Esophagus squamous epithelium (tissue), 5 donors: Measurements from ENCODE around the gene FAM3B. TPM values are rescaled to one million over a fixed set of nuclear protein-coding genes. Genes with fewer than 3 reads are reported as not detected.

Source experiments
- DNase-seq: peaks from one replicate; lab custom pipeline; 2025; lab: John Stamatoyannopoulos, UW
- H3K27ac ChIP-seq, 4 donors: fragments of 200-600 bp; sonication (generic); one replicate each; pipeline ENCODE4 v1.5.1; 2016 to 2019; ENCODE audit warnings: mild to moderate bottlenecking in 1 of 4
- H3K27me3 ChIP-seq, 4 donors: fragments of 200-600 bp; sonication (generic); 1 replicate in 3 of 4; 2 replicates in 1 of 4; pipeline versions ENCODE4 v1.5.1 to v1.6.0; 2017 to 2021; ENCODE audit warnings: antibody characterized with exemption in 1 of 4
- H3K36me3 ChIP-seq, 3 donors: fragments of 200-600 bp; sonication (generic); one replicate each; pipeline ENCODE4 v1.5.1; 2016 to 2019
- H3K4me1 ChIP-seq, 3 donors: fragments of 200-600 bp; sonication (generic); one replicate each; pipeline ENCODE4 v1.5.1; 2017 to 2019
- H3K4me3 ChIP-seq, 4 donors: fragments of 200-600 bp; sonication (generic); 1 replicate in 3 of 4; 2 replicates in 1 of 4; pipeline ENCODE4 v1.5.1; 2016 to 2019; ENCODE audit warnings: mild to moderate bottlenecking in 2 of 4, moderate library complexity in 1 of 4
- H3K9me3 ChIP-seq, 3 donors: fragments of 200-600 bp; sonication (generic); one replicate each; pipeline ENCODE4 v1.5.1; 2016 to 2019
- POLR2A ChIP-seq, 4 donors: fragments of 450-650 bp; IDR thresholded peaks; one replicate each; pipeline ENCODE4 v1.6.1; 2017; ENCODE audit warnings: antibody characterized with exemption in 4 of 4, mild to moderate bottlenecking in 4 of 4, moderate library complexity in 3 of 4
- WGBS, 2 donors: methylation state at CpG; one replicate each; pipeline ENCODE4 v1.1.5; 2018; 5-methylcytosine and 5-hydroxymethylcytosine counted together
- intact Hi-C: fragments of 100-400 bp; cut with DNase I; formaldehyde crosslinking; loops from one replicate; pipeline ENCODE4 v1.15.0; 2022
- total RNA-seq, 4 donors: library from RNA; depleted of rRNA; stranded (reverse); fragments of >200 nt; gene quantifications; one replicate each; pipeline ENCODE4 v1.1.0, GENCODE V29; 2016
- TF ChIP-seq, protein P1 (sequence below), 6 experiments: fragments of 450-650 bp in 4 of 6; fragments of 200-600 bp in 2 of 6; sonication (generic) in 2 of 6; IDR thresholded peaks; one replicate each; pipeline ENCODE4 v1.5.1; 2016 to 2019; ENCODE audit warnings: antibody characterized with exemption in 6 of 6, mild to moderate bottlenecking in 4 of 6, moderate library complexity in 4 of 6
- donor health status: DM: yes; HTN: yes; CAD: no.

Gene FAM3B
- total RNA-seq, 4 donors from 2014 or later = 14.8 to 83.8 (median 38.6) TPM

DNA sequence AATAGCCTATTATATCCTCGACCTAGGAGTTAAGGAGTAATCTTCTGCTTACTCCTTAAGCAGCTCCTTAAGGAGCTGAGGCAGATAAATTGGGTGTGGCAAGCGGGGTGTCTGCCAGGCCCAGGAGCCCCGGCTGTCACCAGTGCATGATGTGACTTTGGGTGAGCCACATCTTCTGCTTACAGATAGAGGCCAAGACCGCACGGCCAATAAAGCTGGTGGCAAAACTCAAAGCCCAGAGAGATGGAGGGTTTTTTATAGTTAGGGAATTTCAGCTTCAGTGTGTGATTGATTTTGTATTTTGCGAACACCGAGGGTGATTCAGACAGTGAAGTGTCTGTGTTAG, 55.1 kb downstream of the FAM3B start:
- Histone ChIP-seq H3K27me3 (peaks cover 0 to 8% (median 0%) of the 10 kb centered on the region in 4 donors), H3K36me3 (peaks cover 0 to 2% (median 0%) of the 10 kb centered on the region in 3 donors), H3K9me3 (no peaks in the 10 kb centered on the region), H3K4me1 (peaks cover 12 to 65% (median 13%) of the 10 kb centered on the region in 3 donors), H3K27ac (no peak overlapping the region), H3K4me3 (no peak overlapping the region)
- TF ChIP-seq POLR2A (IDR thresholded peaks at IDR 0.05) = no peak
- TF ChIP-seq, protein P1, sequence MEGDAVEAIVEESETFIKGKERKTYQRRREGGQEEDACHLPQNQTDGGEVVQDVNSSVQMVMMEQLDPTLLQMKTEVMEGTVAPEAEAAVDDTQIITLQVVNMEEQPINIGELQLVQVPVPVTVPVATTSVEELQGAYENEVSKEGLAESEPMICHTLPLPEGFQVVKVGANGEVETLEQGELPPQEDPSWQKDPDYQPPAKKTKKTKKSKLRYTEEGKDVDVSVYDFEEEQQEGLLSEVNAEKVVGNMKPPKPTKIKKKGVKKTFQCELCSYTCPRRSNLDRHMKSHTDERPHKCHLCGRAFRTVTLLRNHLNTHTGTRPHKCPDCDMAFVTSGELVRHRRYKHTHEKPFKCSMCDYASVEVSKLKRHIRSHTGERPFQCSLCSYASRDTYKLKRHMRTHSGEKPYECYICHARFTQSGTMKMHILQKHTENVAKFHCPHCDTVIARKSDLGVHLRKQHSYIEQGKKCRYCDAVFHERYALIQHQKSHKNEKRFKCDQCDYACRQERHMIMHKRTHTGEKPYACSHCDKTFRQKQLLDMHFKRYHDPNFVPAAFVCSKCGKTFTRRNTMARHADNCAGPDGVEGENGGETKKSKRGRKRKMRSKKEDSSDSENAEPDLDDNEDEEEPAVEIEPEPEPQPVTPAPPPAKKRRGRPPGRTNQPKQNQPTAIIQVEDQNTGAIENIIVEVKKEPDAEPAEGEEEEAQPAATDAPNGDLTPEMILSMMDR (IDR thresholded peaks at IDR 0.05) = no peak
- WGBS, 2 donors = 82% methylated on average over 6 of the region's 7 CpGs; no CpG with 5 or more reads in 1 of the 2 donors
- intact Hi-C loops = no loop called here
- no peak for DNase-seq

DNA sequence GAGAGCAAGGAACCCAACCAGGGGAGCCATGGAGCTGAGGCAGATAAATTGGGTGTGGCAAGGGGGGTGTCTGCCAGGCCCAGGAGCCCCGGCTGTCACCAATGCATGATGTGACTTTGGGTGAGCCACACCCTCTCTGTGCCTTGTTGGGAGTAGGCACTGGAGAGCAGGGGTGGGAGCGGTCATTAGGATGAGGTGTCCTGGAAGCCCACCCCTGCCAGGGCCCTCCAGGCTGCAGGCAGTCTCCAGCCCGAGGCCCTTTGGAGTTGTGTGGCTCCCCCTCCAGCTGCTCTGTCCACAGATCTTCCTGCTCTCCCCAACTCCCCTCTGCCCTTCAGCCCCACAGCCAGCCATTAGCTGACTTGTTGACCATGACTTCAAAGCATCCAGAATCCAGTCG, 56.7 kb downstream of the FAM3B start:
- Histone ChIP-seq H3K27me3 (peaks cover 0 to 8% (median 0%) of the 10 kb centered on the region in 4 donors), H3K27ac (no peak overlapping the region), H3K4me1 (peaks cover 12 to 68% (median 13%) of the 10 kb centered on the region in 3 donors), H3K4me3 (no peak overlapping the region), H3K36me3 (peaks cover 0 to 18% (median 0%) of the 10 kb centered on the region in 3 donors), H3K9me3 (no peaks in the 10 kb centered on the region)
- intact Hi-C loops = no loop called here
- no peak for DNase-seq
- WGBS, 2 donors = 89 to 94% methylated on average over 2 to 3 of the region's 4 CpGs
- no peak for TF ChIP-seq POLR2A (IDR thresholded peaks at IDR 0.05)
- TF ChIP-seq, protein P1 (IDR thresholded peaks at IDR 0.05) = no peak

DNA sequence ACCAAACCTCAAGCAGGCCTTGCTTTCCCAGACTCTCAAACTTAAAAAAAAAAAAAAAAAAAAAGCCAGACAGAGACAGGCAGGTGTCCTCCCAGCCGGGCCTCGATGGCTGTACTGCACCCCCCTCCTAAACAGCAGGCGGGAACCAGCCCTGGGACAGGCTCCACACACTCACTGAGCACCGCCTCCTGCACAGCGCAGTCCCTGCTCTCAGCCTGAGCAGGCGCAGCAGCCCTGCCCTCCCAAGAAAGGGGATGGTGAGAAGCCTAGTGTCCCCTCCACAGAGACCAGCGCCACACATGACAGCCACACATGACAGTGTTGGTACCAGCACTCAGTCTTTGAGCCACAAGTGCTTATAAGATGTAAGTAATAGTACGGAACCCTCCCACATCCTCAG, 57.2 kb downstream of the FAM3B start:
- no peaks in the 10 kb centered on the region for H3K9me3 ChIP-seq
- no peak overlapping the region for H3K4me3 ChIP-seq
- H3K4me1 ChIP-seq = peaks cover 10 to 68% (median 11%) of the 10 kb centered on the region in 3 donors
- DNase-seq = no peak
- no peak overlapping the region for H3K27ac ChIP-seq
- WGBS, 2 donors = 83 to 87% methylated on average over 7 to 8 of the region's 8 CpGs
- H3K36me3 ChIP-seq = peaks cover 0 to 21% (median 0%) of the 10 kb centered on the region in 3 donors
- TF ChIP-seq POLR2A (IDR thresholded peaks at IDR 0.05) = no peak
- TF ChIP-seq, protein P1 (IDR thresholded peaks at IDR 0.05) = no peak
- H3K27me3 ChIP-seq = peaks cover 0 to 8% (median 0%) of the 10 kb centered on the region in 4 donors
- intact Hi-C loops = no loop called here

DNA sequence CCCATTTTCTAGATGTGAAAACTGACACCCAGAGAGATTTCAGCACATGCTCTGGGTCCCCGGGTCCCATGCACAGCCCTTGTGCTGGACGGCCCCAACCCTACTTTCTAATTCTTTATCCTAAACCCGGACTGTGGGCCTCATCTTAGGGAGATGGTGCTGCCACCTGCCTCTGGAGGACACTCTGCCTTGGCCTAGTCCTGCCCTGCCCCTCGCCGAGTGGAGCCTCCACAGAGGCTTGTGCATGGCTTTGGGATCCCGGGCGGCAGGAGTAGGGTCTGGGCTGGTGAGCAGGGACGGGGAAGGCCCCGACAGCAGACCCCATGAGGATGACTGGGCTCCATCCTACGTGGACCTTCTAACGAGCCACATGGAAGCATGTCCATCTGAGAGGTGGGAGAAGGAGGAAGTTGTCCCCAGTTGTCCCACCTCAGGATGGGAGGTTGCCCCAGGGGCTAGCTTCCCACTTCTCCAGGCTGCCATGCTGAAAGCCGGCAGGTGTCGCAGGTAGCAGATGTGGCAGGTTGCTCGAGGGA, 57.6 kb downstream of the FAM3B start:
- Histone ChIP-seq H3K4me3 (no peak overlapping the region), H3K9me3 (no peaks in the 10 kb centered on the region), H3K36me3 (peaks cover 0 to 26% (median 0%) of the 10 kb centered on the region in 3 donors), H3K27ac (no peak overlapping the region), H3K4me1 (peaks cover 5 to 68% (median 6%) of the 10 kb centered on the region in 3 donors), H3K27me3 (peaks cover 0 to 8% (median 0%) of the 10 kb centered on the region in 4 donors)
- TF ChIP-seq, protein P1 (IDR thresholded peaks at IDR 0.05) = no peak
- no peak for TF ChIP-seq POLR2A (IDR thresholded peaks at IDR 0.05)
- WGBS, 2 donors = 80 to 89% methylated on average over 1 to 7 of the region's 14 CpGs
- DNase-seq = no peak
- intact Hi-C loops = no loop called here

DNA sequence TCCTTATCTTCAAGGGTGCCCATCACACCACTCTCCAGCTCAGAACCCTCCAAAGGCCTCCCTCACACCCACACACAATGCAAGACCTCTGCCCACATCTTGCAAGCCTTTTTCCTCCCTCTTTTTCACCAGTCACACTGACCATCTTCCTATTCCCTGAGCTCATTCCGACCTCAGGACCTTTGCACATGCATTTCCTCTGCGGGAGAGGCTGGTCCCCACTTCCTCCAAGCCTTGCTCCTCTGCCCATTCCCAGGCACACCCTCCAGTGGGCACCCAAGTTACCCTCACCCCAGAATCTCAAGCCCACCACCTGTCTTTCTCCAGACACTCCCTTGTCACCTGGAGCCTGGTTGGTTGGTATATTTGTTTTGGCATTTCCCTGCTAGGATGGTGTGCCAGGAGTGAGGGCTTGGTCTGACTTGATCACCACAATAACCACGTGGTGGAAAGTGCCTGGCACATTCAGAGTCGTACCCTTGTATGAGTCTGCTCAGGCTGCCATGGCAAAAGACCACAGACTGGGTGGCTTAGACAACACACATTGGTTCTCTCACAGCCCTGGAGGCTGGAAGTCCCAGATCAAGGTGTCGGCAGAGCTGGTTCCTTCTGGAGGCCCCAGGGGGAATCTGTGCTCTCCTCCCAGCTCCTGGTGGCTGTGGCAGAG, 58.4 kb downstream of the FAM3B start:
- Histone ChIP-seq H3K9me3 (no peaks in the 10 kb centered on the region), H3K27ac (peak overlapping the region in 3 of 4 donors; percentile 19 to 57 (median 41)), H3K4me1 (peaks cover 0 to 61% (median 3%) of the 10 kb centered on the region in 3 donors), H3K4me3 (no peak overlapping the region), H3K27me3 (peaks cover 0 to under 1% (median 0%) of the 10 kb centered on the region in 4 donors), H3K36me3 (peaks cover 0 to 34% (median 0%) of the 10 kb centered on the region in 3 donors)
- DNase-seq = no peak
- TF ChIP-seq, protein P1 (IDR thresholded peaks at IDR 0.05) = no peak
- no peak for TF ChIP-seq POLR2A (IDR thresholded peaks at IDR 0.05)
- intact Hi-C loops = no loop called here
- 37 to 68% methylated on average over 4 to 5 of the region's 5 CpGs for WGBS, 2 donors
